Measurements from ENCODE around the gene UBE2E2. TPM values are rescaled to one million over a fixed set of nuclear protein-coding genes. Genes with fewer than 3 reads are reported as not detected.

UBE2E2 gene
- polyA plus RNA-seq, 1 donor (not counting 4 experiments of a cell fraction or from before 2014, with no cell fraction given): 63.2 TPM

- Histone ChIP-seq H3K9ac (ENCODE audit: control insufficient read depth, extremely low read depth, insufficient read depth, low read length) (no peak overlapping the region), H3K4me2 (ENCODE audit: control insufficient read depth, extremely low read depth, insufficient read depth, low read depth, low read length) (no peak overlapping the region), H3K9me1 (ENCODE audit: control insufficient read depth, extremely low read depth, insufficient read depth, low read length) (no peaks in the 10 kb centered on the region), H2AFZ (ENCODE audit: control insufficient read depth, low read length) (no peak overlapping the region), H3K79me2 (ENCODE audit: control insufficient read depth, insufficient read depth, low read length) (no peaks in the 10 kb centered on the region), H3K4me1 (ENCODE audit: control insufficient read depth, extremely low read depth, insufficient read depth, low read length) (peaks cover 2% of the 10 kb centered on the region), H3K9me3 (ENCODE audit: control insufficient read depth, low read depth, low read length) (no peaks in the 10 kb centered on the region), H3K36me3 (ENCODE audit: control insufficient read depth in 2 of 2, extremely low read depth in 1 of 2, insufficient read depth in 2 of 2, low read length in 2 of 2) (no peaks in the 10 kb centered on the region), H3K27ac (ENCODE audit: control insufficient read depth, insufficient read depth, low read length) (no peak overlapping the region), H4K20me1 (ENCODE audit: control insufficient read depth, extremely low read depth, insufficient read depth, low read length) (no peaks in the 10 kb centered on the region), H3K27me3 (ENCODE audit: control insufficient read depth, extremely low read depth, insufficient read depth, low read length) (peaks cover 31% of the 10 kb centered on the region), H3K4me3 (ENCODE audit: control insufficient read depth in 2 of 3, extremely low read depth in 1 of 3, insufficient read depth in 2 of 3, low read depth in 1 of 3, low read length in 3 of 3) (no peak overlapping the region)
- dilution Hi-C loops (cut with MboI; ENCODE audit: extremely low pct_ligation_motif_present, low sequenced_read_pairs): no loop called here
- TF ChIP-seq EZH2 (IDR thresholded peaks at IDR 0.05; ENCODE audit: low read length) (no peak), CTCF (optimal IDR thresholded peaks at IDR 0.05 in 1 of 3, IDR thresholded peaks at IDR 0.05 in 1 of 3, conservative IDR thresholded peaks at IDR 0.05 in 1 of 3; ENCODE audit: extremely low read depth in 1 of 3, insufficient read depth in 2 of 3, low read length in 3 of 3) (no peak)
- FAIRE-seq (no peak), DNase-seq (ENCODE audit: low read depth, low spot score) (no peak)
Observed at GRCh38 chr3:23170291-23170690, 32.8 kb upstream of the UBE2E2 start.

- no peaks in the 10 kb centered on the region for H4K20me1 ChIP-seq (ENCODE audit: control insufficient read depth, extremely low read depth, insufficient read depth, low read length)
- dilution Hi-C loops (cut with MboI; ENCODE audit: extremely low pct_ligation_motif_present, low sequenced_read_pairs): no loop called here
- H3K79me2 ChIP-seq (ENCODE audit: control insufficient read depth, insufficient read depth, low read length): no peaks in the 10 kb centered on the region
- H3K27ac ChIP-seq (ENCODE audit: control insufficient read depth, insufficient read depth, low read length): no peak overlapping the region
- TF ChIP-seq CTCF (optimal IDR thresholded peaks at IDR 0.05 in 1 of 3, IDR thresholded peaks at IDR 0.05 in 1 of 3, conservative IDR thresholded peaks at IDR 0.05 in 1 of 3; ENCODE audit: extremely low read depth in 1 of 3, insufficient read depth in 2 of 3, low read length in 3 of 3) (no peak), EZH2 (IDR thresholded peaks at IDR 0.05; ENCODE audit: low read length) (no peak)
- H3K9ac ChIP-seq (ENCODE audit: control insufficient read depth, extremely low read depth, insufficient read depth, low read length): no peak overlapping the region
- peaks cover 17% of the 10 kb centered on the region for H3K27me3 ChIP-seq (ENCODE audit: control insufficient read depth, extremely low read depth, insufficient read depth, low read length)
- no peaks in the 10 kb centered on the region for H3K9me3 ChIP-seq (ENCODE audit: control insufficient read depth, low read depth, low read length)
- peaks cover 5% of the 10 kb centered on the region for H3K4me1 ChIP-seq (ENCODE audit: control insufficient read depth, extremely low read depth, insufficient read depth, low read length)
- no peak overlapping the region for H2AFZ ChIP-seq (ENCODE audit: control insufficient read depth, low read length)
- H3K9me1 ChIP-seq (ENCODE audit: control insufficient read depth, extremely low read depth, insufficient read depth, low read length): no peaks in the 10 kb centered on the region
- DNase-seq (ENCODE audit: low read depth, low spot score) (no peak), FAIRE-seq (no peak)
- no peaks in the 10 kb centered on the region for H3K36me3 ChIP-seq (ENCODE audit: control insufficient read depth in 2 of 2, extremely low read depth in 1 of 2, insufficient read depth in 2 of 2, low read length in 2 of 2)
- H3K4me2 ChIP-seq (ENCODE audit: control insufficient read depth, extremely low read depth, insufficient read depth, low read depth, low read length): no peak overlapping the region
- H3K4me3 ChIP-seq (ENCODE audit: control insufficient read depth in 2 of 3, extremely low read depth in 1 of 3, insufficient read depth in 2 of 3, low read depth in 1 of 3, low read length in 3 of 3): no peak overlapping the region
Observed at GRCh38 chr3:23172059-23172458, 31.1 kb upstream of the UBE2E2 start.

Measured in keratinocyte (primary cell).